Epithelial cell of proximal tubule (primary cell): Measurements from ENCODE around the gene PASD1. TPM values are rescaled to one million over a fixed set of nuclear protein-coding genes. Genes with fewer than 3 reads are reported as not detected.

ENCODE experiments used
- DNase-seq: peaks from one replicate; pipeline ENCODE4 v3.0.0-alpha.2; 2011; ENCODE audit warnings: low read depth
- H3K4me3 ChIP-seq: 2 replicates; pipeline ENCODE4 v1.5.1; 2011; ENCODE audit warnings: low read depth, mild to moderate bottlenecking, low read length
- CTCF ChIP-seq: conservative IDR thresholded peaks from 2 replicates; pipeline ENCODE4 v1.5.1; 2012; ENCODE audit warnings: low read depth, mild to moderate bottlenecking, low read length
- total RNA-seq: library from RNA; depleted of rRNA; stranded (reverse); fragments of >200 nt; gene quantifications from 2 replicates; pipeline ENCODE4 v1.2.3, GENCODE V29; 2015

PASD1 gene
- total RNA-seq, 1 donor from 2014 or later = not detected

DNA sequence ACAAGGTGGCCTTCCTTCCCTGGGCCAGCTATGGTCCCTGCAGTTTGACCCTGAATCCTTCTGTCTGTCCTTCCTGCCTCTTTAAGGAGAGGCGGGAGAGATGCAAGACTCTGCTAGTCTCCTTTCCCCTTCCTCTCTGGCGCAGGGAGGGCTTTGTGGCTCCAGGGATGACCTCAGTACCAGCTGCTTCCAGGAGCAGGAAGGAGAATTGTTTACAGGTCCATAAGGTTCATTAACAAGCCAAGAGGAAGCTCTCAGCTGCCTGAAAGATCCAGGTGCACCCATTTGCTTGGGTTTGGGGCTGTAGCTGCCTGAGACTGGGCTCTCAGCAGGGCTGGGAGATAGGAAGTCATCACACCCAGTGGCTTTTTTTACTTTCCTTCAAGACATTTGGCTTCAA is 148.3 kb downstream of the PASD1 start:
- DNase-seq = no peak
- no peak for TF ChIP-seq CTCF
- H3K4me3 ChIP-seq = no peak overlapping the region

- TF ChIP-seq CTCF = no peak
- DNase-seq = no peak
- no peak overlapping the region for H3K4me3 ChIP-seq
Observed at GRCh38 chrX:151712253-151712652, 148.8 kb downstream of the PASD1 start.

- no peak overlapping the region for H3K4me3 ChIP-seq
- TF ChIP-seq CTCF = peak; percentile 53
- no peak for DNase-seq
Observed at GRCh38 chrX:151713849-151714248, 150.4 kb downstream of the PASD1 start.

GRCh38 chrX:151714362-151714761 is 150.9 kb downstream of the PASD1 start:
- no peak overlapping the region for H3K4me3 ChIP-seq
- TF ChIP-seq CTCF = no peak
- DNase-seq = no peak

DNA sequence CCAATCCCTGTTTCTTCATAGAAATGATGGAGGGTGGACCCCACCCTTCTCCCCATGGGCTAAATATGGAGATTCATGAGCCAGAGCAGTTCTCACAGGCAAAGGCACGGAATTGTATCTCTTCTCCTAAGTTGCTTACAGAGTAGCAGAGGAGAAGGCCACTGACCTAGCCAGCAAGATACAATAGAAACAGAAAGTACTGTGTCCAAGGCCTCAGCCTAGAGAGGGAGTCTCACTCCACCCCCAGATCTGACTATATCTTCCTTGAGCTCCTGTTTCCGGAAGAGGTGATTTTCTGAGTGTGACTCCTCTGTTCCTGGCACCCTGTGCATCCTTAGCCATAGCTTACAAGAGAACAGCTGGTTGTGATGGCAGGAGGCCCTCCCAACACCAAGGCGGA is 152.3 kb downstream of the PASD1 start, which contains the start of gene FATE1:
Gene FATE1, plus strand, starts transcription at position 284 of the 400 bp plus-strand sequence. Its CDS starts 85 bp downstream, at position 369.
- no peak for TF ChIP-seq CTCF
- DNase-seq = no peak
- H3K4me3 ChIP-seq = no peak within 1 kb of the TSS

DNA sequence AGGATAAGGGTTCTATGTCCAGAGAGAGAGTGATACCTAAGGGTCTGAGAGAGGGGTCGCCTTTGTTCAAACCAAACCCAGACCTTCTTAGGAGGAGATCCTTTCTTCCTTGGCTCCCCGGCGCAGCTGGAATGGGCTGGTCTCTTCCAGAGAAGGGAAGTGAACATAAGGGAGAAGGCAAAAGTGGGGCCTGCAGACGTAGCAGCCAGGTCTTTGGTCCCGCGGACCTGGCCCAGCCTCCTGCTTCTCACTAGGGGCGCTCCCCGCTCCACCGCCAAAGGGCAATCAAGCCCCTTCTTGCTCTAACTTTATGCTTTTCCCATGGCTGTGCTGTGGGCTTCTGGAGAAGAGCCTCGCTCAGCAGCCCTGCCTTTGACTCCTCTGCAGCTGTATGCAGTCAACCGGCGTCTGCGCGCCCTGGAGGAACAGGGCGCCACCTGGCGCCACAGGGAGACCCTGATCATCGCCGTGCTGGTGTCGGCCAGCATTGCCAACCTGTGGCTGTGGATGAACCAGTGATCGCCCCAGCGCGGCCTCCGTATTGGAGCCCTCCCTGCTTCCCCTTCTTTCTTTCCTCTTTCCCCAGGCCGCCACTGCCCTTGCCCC is 158.9 kb downstream of the PASD1 start:
- DNase-seq = no peak
- TF ChIP-seq CTCF = peak; percentile 34
- H3K4me3 ChIP-seq = no peak overlapping the region

GRCh38 chrX:151723156-151723760 is 159.8 kb downstream of the PASD1 start:
- no peak for TF ChIP-seq CTCF
- no peak overlapping the region for H3K4me3 ChIP-seq
- no peak for DNase-seq
